ENCODE data around the gene CEP41. TPM values are rescaled to one million over a fixed set of nuclear protein-coding genes. Genes with fewer than 3 reads are reported as not detected.

CEP41 gene
- total RNA-seq (12.3 TPM), polyA plus RNA-seq (7.6 TPM)

DNA sequence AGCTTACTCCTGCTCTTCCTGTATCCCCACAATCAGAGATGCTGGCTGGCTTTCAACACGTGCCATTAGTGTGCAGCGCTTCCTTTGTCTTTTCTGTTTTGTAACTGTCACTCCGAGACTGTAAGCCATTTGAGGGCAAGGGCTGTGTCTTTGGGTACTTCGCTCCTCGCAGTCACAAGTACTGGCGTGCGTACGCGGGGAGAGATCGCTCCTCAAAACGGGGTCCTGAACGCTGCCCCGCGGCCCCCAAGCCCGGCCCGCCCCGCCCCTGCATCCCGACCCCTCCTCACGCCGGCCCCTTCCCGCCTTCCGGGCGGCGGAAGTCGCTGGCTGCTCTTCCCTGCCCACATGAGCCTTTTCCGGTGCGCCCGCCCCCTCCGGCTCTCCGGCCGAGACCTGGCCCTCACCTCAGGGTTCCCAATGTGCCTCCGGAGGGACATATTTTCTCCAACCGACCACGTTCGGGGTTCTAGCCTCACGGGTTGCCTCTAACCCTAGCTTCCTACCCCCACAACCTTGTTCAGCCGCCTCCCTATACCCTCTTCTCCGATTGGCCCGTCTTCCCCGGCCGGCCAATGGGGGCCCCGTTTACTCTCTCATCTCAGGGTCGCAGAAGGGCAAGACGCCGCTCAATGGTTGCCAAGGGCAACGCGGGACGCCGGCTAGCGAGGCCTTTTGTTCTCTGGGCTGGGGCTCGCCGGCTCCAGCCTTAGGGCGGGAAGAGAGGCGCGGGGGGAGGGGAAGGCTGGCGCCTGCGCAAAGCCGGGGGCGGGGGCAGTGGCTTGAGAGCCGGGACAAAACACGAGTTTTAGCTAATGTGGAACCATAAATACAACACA lies at the start of gene CEP41:
CEP41 (minus strand) TSS at position 490 of the 839 bp plus-strand sequence; CDS start at position 440, 50 bp downstream.
- WGBS, result 3% methylated on average over 61 of the region's 61 CpGs
- H3K4me1 ChIP-seq (ENCODE audit: insufficient read depth), result no peaks in the 10 kb centered on the region
- H3K27ac ChIP-seq (ENCODE audit: low read depth), result no peak within 1 kb of the TSS
- peak; percentile 95 for DNase-seq (ENCODE audit: extremely low spot score)
- peak within 1 kb of the TSS; percentile 59 for H3K4me3 ChIP-seq (ENCODE audit: low read depth, low read length)
- H3K36me3 ChIP-seq (ENCODE audit: insufficient read depth), result no peaks in the 10 kb centered on the region

DNA sequence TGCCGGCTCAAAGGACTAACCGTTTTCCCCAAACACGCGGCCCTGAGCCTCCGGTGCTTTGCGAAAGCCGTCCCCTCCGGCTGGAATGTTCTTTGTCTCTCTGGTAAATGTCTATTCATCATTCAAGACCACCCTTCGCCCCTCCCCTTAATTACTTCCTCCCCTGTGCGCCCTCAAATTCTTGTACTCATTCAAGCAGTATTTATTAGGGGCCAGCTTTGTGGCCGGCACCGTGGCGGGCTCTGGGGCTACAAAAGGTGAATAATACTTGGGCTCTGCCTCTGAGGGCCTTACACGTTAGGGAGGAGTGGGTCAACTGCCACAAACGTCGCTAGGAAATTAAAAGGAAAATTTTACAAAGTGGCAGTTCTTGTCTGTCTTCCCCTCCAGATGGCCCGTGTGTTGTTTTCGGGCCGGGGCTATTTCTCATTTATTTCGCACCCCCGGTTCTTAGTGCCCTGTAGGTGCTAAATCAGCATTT lies 49.5 kb upstream of the CEP41 start:
- no peak overlapping the region for H3K27ac ChIP-seq (ENCODE audit: low read depth)
- WGBS, result 74% methylated on average over 21 of the region's 21 CpGs

GRCh38 chr7:130489140-130489983 lies 48.5 kb upstream of the CEP41 start:
- no peaks in the 10 kb centered on the region for H3K36me3 ChIP-seq (ENCODE audit: insufficient read depth)
- WGBS, result 35% methylated on average over 10 of the region's 10 CpGs
- H3K4me3 ChIP-seq (ENCODE audit: low read depth, low read length), result no peak overlapping the region
- H3K4me1 ChIP-seq (ENCODE audit: insufficient read depth), result no peaks in the 10 kb centered on the region
- no peak for DNase-seq (ENCODE audit: extremely low spot score)
- H3K27ac ChIP-seq (ENCODE audit: low read depth), result no peak overlapping the region

More for the DNA sequence above, 49.5 kb upstream of the CEP41 start:
- no peaks in the 10 kb centered on the region for H3K4me1 ChIP-seq (ENCODE audit: insufficient read depth)
- H3K36me3 ChIP-seq (ENCODE audit: insufficient read depth), result no peaks in the 10 kb centered on the region
- no peak for DNase-seq (ENCODE audit: extremely low spot score)
- H3K4me3 ChIP-seq (ENCODE audit: low read depth, low read length), result no peak overlapping the region

DNA sequence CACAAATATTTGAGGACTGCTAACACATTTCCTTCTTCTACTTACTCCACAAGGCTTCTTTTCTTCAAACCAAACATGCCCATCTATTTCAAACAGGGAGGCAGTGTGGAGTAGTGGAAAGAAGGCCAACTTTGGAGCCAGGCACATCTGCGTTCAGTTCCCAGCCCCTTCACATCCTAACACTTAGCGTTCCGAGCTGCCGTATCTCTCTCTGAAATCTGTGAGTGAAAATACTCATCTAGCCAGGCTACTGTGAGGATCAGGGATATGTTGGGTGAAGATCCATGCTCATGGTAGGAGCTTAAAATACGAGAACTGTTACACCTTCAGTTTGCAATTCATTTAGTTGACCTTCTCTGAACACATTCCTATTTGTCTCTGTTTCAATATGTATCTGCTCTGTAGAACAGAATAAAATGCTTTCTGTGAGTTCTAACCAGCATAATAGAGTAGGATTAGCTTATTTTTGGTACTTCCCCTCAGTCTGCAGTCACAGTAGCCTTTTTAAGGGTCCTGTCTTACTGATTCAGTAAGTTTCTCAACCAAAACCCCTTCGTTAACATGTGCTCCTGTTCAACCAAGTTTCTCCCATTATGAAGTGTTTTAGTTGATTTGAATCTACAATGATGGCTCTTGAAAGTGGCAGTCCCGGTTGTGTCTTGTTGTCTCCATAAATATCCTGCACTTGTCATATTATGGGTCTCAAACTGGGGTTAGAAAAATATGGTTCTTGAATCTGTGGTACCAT lies 47.8 kb upstream of the CEP41 start:
- no peak for DNase-seq (ENCODE audit: extremely low spot score)
- no peaks in the 10 kb centered on the region for H3K36me3 ChIP-seq (ENCODE audit: insufficient read depth)
- WGBS, result 57% methylated on average over 7 of the region's 7 CpGs
- no peak overlapping the region for H3K27ac ChIP-seq (ENCODE audit: low read depth)
- no peak overlapping the region for H3K4me3 ChIP-seq (ENCODE audit: low read depth, low read length)
- no peaks in the 10 kb centered on the region for H3K4me1 ChIP-seq (ENCODE audit: insufficient read depth)

DNA sequence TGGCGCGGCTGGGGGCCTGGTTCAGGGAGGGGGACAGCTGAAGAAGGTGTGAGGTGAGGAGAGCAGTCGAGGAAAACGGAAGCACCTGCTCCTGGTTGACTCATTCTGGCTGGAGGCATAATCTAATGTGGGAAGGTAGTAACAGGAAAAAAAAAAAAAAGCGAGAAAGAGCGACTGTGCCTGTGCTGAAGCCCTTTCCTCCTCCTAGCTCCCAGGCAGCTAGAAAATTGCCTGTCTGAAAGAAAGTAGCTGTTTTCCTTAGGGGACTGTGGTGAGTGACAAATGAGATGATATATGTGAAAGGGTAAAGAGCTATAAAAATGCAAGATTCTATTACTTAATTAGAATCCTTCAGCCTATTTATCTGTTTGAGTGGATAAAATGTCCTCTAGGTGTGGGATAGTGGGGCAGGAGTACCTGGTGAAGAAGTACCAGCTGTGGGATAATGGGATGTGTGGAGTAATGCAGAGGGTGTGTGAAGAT lies 46.2 kb upstream of the CEP41 start:
- DNase-seq (ENCODE audit: extremely low spot score), result no peak
- Histone ChIP-seq H3K4me3 (ENCODE audit: low read depth, low read length) (peak overlapping the region; percentile 20), H3K36me3 (ENCODE audit: insufficient read depth) (no peaks in the 10 kb centered on the region), H3K27ac (ENCODE audit: low read depth) (no peak overlapping the region), H3K4me1 (ENCODE audit: insufficient read depth) (no peaks in the 10 kb centered on the region)
- 63% methylated on average over 6 of the region's 6 CpGs for WGBS

- WGBS, result 22% methylated on average over 67 of the region's 67 CpGs
- no peak for DNase-seq (ENCODE audit: extremely low spot score)
- Histone ChIP-seq H3K4me1 (ENCODE audit: insufficient read depth) (no peaks in the 10 kb centered on the region), H3K36me3 (ENCODE audit: insufficient read depth) (no peaks in the 10 kb centered on the region), H3K27ac (ENCODE audit: low read depth) (no peak overlapping the region), H3K4me3 (ENCODE audit: low read depth, low read length) (peak overlapping the region; percentile 20)
Measured at GRCh38 chr7:130486114-130486953, 45.5 kb upstream of the CEP41 start.

DNA sequence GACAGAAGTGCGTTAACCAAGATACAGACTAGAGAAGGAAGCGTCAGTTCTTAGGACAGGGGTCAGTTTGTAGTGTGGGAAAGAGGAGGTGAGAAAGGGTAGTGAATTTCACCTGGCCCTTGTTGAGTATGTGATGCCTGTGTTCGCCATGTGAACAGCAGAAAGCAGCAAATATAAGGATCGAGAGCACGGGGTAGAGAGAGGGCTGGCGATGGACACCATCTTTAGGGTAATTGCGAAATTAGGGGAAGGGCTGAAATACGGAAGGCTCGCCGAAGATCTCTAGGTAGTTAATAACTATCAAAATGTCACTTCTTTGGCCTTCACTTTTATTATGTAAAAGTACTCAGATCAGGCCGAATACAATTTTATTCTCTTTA lies 44.9 kb upstream of the CEP41 start:
- H3K36me3 ChIP-seq (ENCODE audit: insufficient read depth), result no peaks in the 10 kb centered on the region
- H3K27ac ChIP-seq (ENCODE audit: low read depth), result no peak overlapping the region
- whole genome bisulfite sequencing, result 80% methylated on average over 11 of the region's 11 CpGs
- no peak for DNase-seq (ENCODE audit: extremely low spot score)
- peak overlapping the region; percentile 20 for H3K4me3 ChIP-seq (ENCODE audit: low read depth, low read length)
- no peaks in the 10 kb centered on the region for H3K4me1 ChIP-seq (ENCODE audit: insufficient read depth)

DNA sequence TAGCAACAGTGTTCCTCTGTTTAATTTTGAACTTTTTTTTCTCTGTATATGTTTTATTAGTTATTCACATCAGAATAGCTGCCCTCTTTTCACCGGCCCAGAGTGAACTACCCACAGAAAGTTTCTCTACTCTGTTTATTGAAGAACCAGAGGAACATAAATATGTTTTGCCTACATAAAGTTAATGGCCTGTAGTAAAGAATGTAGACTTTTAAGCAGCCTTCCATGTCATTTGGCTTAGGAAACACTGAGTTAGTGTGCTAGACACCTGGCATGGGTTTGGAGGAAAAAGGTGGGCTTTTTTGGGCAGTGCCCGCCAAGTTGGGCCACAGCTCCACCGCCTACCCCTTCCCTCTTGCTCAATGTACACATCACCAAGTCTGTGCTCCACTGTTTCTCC lies 42.2 kb upstream of the CEP41 start:
- Histone ChIP-seq H3K4me3 (ENCODE audit: low read depth, low read length) (no peak overlapping the region), H3K4me1 (ENCODE audit: insufficient read depth) (no peaks in the 10 kb centered on the region), H3K36me3 (ENCODE audit: insufficient read depth) (no peaks in the 10 kb centered on the region), H3K27ac (ENCODE audit: low read depth) (no peak overlapping the region)
- WGBS, result 94% methylated on average over 3 of the region's 3 CpGs
- no peak for DNase-seq (ENCODE audit: extremely low spot score)

- no peak for DNase-seq (ENCODE audit: extremely low spot score)
- Histone ChIP-seq H3K36me3 (ENCODE audit: insufficient read depth) (no peaks in the 10 kb centered on the region), H3K4me1 (ENCODE audit: insufficient read depth) (no peaks in the 10 kb centered on the region), H3K4me3 (ENCODE audit: low read depth, low read length) (no peak overlapping the region), H3K27ac (ENCODE audit: low read depth) (no peak overlapping the region)
- 28% methylated on average over 1 of the region's 1 CpG for WGBS
Measured at GRCh38 chr7:130481898-130482297, 41.1 kb upstream of the CEP41 start.

DNA sequence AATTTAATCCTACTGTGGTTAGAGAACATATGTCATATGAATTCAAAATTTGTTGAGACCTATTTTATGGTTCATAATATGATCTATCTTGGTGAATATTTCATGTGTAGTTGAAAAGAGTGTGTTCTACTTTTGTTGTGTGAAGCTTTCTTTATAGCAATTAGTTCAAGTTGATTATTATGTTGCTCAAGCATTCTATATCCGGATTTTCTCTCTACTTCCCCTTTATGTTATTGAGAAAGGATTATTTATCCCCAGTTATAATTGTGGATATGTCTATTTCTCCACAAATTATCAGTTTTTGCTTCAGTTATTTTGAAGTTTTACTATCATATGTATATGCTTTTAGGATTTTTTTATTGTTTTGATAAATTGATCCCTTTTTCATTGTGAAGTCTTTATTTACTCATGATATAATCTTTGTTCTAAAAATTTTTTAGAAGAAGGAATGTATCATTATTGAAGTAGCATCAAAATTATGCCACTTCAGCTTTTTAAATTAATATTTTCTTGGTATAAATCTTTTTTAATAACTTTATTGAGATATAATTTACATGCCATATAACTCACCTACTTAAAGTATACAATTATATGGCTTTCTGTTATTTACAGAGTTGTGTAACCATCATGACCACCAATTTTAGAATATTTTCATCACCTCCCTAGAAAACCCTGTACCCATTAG lies 39.0 kb upstream of the CEP41 start:
- Histone ChIP-seq H3K27ac (ENCODE audit: low read depth) (no peak overlapping the region), H3K4me1 (ENCODE audit: insufficient read depth) (no peaks in the 10 kb centered on the region), H3K4me3 (ENCODE audit: low read depth, low read length) (no peak overlapping the region), H3K36me3 (ENCODE audit: insufficient read depth) (no peaks in the 10 kb centered on the region)
- WGBS, result 88% methylated on average over 1 of the region's 1 CpG
- DNase-seq (ENCODE audit: extremely low spot score), result no peak

GRCh38 chr7:130478991-130479390 lies 38.2 kb upstream of the CEP41 start:
- H3K4me3 ChIP-seq (ENCODE audit: low read depth, low read length), result no peak overlapping the region
- H3K27ac ChIP-seq (ENCODE audit: low read depth), result no peak overlapping the region
- WGBS, result 86% methylated on average over 3 of the region's 3 CpGs
- no peak for DNase-seq (ENCODE audit: extremely low spot score)
- no peaks in the 10 kb centered on the region for H3K36me3 ChIP-seq (ENCODE audit: insufficient read depth)
- H3K4me1 ChIP-seq (ENCODE audit: insufficient read depth), result no peaks in the 10 kb centered on the region
